Stimulated activated CD4-positive, alpha-beta T cell treated with anti-CD3 and anti-CD28 coated beads, Interleukin-1b, Interleukin-23, amount 100 ng/mL, for 4 hours (primary cell): Measurements from ENCODE around the gene ETFA.
"Not testable (repeated sequence)": the region's sequence is repeated elsewhere in the genome, so short reads cannot be mapped to it uniquely, and the experiment has no call there.

ENCODE experiments used
- DNase-seq, 2 donors: peaks; one replicate each; pipeline ENCODE4 v3.0.0-alpha.2; 2020; ENCODE audit warnings: low read depth in 2 of 2

The ETFA gene

GRCh38 chr15:76325704-76326103, 14.4 kb upstream of the ETFA start:
- no peak for DNase-seq

- no peak for DNase-seq
Observed at GRCh38 chr15:76324066-76324465, 12.8 kb upstream of the ETFA start.

DNA sequence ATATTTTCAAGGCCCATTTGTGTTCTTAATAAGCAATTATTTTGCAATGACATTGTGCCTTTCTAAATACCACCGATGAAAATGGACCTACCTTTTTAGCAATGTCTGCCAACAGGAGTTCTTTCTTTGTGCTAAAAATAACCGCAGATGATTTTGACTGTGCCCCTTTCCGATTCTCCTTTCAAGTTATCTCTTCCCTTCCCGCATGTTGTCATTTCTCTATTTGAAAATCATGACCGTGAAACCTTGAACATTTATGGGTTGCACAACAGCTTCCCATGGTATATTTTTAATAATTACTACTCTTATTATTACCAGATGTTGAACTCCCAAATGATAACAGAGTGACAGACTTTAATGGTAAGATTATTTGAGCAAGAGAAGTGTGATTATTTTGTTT, 10.3 kb upstream of the ETFA start:
- DNase-seq, result no peak

DNA sequence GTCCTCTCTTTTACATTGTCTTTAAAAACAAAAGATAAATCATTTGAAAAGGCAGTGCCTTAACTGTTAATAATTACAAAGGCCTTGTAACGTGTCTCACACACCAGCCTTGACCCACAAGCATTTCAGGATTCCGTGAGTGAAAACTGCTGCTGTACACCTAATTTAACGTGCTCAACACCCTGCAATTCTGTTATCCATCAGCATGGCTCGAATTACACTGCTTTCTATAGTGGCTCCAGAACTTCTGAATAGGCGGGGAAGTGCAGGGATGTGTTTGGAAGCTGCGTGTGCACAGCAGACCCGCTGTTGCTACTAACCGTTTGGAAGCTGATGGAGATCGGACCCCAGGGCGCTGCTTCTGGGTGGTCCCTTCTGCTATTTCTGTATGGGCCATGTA, 9.9 kb upstream of the ETFA start:
- no peak for DNase-seq

- DNase-seq, result no peak
Observed at GRCh38 chr15:76320012-76320411, 8.7 kb upstream of the ETFA start.

- no peak for DNase-seq
Observed at GRCh38 chr15:76313731-76314130, 2.5 kb upstream of the ETFA start.

- not testable (repeated sequence) for DNase-seq
Observed at GRCh38 chr15:76313175-76313567, 1.9 kb upstream of the ETFA start.

GRCh38 chr15:76312540-76313174, 1.4 kb upstream of the ETFA start:
- DNase-seq, result no peak

DNA sequence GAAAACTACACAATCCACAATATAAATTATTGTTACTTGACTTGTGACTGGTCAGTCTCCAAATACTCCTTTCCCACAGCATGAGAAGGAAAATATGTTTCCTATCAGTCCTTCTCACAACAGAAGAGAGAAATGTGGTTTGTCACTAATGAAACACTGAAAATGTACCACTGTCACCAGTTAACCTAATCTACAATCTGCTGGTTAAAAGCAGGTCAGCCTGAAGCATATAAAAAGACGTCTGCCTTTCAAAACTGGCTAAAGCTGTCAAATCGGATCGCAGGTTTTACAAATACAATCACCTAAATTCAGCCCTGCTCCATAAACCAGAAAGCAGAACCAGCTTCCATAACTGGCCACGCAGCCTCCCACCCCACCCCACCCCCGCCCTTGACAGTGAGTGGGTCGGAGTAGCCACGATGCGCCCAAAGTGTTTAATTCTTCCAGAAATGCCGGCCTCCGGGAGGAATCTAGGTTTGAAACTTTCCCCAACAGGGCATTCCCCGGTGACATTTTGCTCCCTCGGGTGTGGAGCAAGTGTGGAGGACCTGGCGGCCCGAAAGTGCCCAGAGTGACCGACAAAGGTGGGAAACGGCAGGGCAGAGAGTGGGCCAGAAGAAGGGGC, 682 bp downstream of the ETFA start:
- DNase-seq, result no peak

GRCh38 chr15:76309601-76310330, 1.5 kb downstream of the ETFA start:
- DNase-seq, result no peak

DNA sequence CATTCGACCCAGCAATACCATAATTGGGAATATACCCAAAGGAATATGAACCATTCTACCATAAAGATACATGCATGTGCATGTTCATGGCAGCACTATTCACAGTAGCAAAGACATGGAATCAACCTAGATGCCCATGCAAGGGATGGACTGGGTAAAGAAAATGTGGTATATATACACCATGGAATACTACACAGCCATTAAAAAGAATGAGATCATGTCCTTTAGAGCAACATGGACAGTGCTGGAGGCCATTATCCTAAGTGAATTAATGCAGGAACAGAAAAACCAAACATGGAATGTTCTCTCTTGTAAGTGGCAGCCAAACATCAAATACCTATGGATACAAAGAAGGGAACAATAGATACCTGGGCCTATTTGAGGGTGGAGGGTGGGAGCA, 7.4 kb downstream of the ETFA start:
- DNase-seq, result no peak

- DNase-seq, result no peak
Observed at GRCh38 chr15:76299786-76300185, 11.5 kb downstream of the ETFA start.

GRCh38 chr15:76298986-76299385, 12.3 kb downstream of the ETFA start:
- no peak for DNase-seq

DNA sequence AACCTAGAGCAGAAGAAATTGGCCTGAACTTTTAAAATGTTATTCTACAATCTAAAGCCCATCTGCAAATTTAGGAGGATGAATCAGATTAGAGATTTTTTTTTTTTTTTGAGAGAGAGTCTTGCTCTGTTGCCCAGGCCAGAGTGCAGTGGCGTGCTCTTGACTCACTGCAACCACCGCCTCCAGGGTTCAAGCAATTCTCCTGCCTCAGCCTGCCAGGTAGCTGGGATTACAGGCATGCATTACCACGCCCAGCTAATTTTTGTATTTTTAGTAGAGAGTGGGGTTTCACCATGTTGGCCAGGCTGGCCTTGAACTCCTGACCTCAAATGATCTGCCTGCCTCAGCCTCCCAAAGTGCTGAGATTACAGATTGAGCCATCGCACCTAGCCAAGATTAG, 13.3 kb downstream of the ETFA start:
- not testable (repeated sequence) for DNase-seq

GRCh38 chr15:76296849-76297248, 14.4 kb downstream of the ETFA start:
- DNase-seq, result no peak

- DNase-seq, result not testable (repeated sequence)
Observed at GRCh38 chr15:76294463-76294862, 16.8 kb downstream of the ETFA start.

DNA sequence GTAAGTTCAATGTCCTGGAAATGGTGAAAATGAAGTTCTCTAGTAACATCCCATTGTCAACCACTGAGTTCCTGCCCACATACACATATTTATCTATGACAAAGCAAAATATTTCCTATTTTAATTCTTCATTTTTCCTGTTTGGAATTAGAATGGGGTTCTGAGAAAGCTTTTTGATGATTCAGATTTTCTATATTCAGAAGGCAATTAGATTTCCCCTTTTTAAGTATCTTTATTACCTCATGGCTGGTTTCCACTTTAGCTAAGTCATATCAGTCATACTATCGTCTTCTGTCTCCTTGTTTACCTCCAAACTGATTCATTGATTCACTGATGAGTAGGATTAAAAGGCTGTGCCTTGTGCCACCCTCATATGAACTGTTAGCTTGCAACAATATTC, 17.9 kb downstream of the ETFA start:
- no peak for DNase-seq

DNA sequence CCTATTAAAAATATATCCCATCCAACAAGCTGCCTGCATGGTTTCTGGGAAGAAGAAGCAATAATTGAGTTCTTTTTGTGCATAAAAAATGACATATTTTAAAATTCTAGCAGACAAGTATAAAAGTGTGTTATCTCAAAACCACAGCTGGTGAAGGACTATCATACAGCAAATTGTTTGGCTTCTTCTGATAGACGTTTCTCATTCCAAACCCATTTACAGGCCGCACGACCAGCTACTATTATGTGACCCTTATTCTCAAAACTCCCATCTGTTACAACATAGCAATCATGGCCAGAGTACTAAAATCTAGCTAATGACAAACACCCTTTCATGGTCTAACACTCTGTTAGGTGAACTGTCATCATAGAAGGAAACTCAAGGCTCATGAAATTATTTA, 21.7 kb downstream of the ETFA start:
- DNase-seq, result no peak

DNA sequence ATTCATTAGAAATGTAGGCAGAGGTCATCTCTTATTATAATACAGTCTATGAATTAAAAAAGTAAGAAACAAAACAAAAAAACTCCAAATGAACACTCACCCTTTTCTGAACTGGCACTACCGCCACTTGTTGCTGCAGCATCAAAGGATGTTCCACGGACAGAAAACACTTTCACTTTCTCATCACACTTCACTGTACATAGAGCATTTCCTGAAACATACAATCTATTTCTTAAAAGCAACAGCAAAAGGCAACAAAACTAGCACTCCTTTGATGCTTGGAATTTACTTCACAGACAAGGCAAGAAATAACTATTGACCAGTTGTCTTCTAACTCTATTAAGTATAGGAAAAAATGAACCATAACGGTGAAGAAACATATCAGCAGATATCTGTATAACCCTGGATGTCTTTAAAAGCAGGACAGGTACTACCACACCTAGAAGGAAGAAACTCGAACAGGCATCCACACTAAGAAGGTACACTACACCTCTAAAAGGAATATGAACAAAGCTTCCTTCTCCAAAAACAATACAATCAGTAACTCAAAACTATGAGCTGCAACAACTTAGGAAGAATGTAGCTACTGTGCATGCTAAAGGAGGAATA, 24.9 kb downstream of the ETFA start:
- peak in 1 of 2 donors; percentile 21 for DNase-seq

DNA sequence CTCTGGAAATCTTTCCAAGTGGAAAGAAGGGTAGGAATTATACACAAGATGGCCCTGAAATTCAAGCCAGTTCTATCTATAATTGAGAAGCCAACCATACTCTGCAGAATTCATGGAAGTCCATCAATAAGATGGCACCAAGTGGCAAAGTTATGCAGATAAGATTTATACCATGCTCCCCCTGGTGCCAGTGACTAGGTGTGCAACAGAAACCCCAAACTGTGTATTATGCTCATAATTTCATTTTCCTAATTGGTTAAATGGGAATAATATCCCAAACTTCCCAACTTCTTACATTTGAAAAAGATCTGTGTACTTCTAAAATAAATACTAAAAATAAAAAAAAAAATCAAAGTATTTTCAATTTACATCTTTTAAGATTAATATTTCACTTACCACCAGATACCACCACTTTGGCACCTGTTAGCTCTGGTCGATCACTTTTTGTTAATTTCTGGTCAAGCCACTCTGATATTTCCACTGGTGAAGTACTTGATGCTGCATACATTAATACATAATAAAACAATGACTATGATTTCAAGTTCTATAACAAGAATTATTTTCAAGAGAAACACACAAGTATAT, 25.9 kb downstream of the ETFA start:
- no peak for DNase-seq

GRCh38 chr15:76282465-76282864, 28.8 kb downstream of the ETFA start:
- DNase-seq, result no peak

GRCh38 chr15:76278651-76279050, 32.6 kb downstream of the ETFA start:
- DNase-seq, result no peak
